GM12878 (cell line): Measurements from ENCODE around the gene KDM1B. TPM values are rescaled to one million over a fixed set of nuclear protein-coding genes. Genes with fewer than 3 reads are reported as not detected.

ENCODE experiments used
- ATAC-seq: fragments of 200-7000 bp; cut with Tn5 transposase; 3 replicates; pipeline ENCODE4 v1.9.1; 2020; ENCODE audit warnings: mild to moderate bottlenecking, moderate library complexity
- BruUV-seq: library from RNA; stranded (reverse); fragments of 400-500 nt; replicated peaks from 2 replicates; lab custom pipeline; 2021; lab: Mats Ljungman, UMichigan
- CTCF ChIA-PET: fragments of 300-600 bp; sonication (Branson Sonifier 250); formaldehyde crosslinking; extraction: SDS; loops from one replicate; lab custom pipeline; 2021; ENCODE audit warnings: inconsistent platforms; lab: Yijun Ruan, JAX
- POLR2A ChIA-PET: fragments of 350-600 bp; formaldehyde crosslinking; extraction: SDS; loops from one replicate; lab custom pipeline; 2021; ENCODE audit warnings: inconsistent platforms; lab: Charles Lee
- RAD21 ChIA-PET: fragments of 300-600 bp; sonication (Branson Sonifier 250); formaldehyde crosslinking; loops from one replicate; lab custom pipeline; 2023; ENCODE audit warnings: antibody characterized with exemption; ENCODE audit not compliant: unreplicated experiment; lab: Charles Lee
- SMC1A ChIA-PET: fragments of 300-600 bp; sonication (Branson Sonifier 250); formaldehyde crosslinking; loops from one replicate; lab custom pipeline; 2023; ENCODE audit not compliant: unreplicated experiment, uncharacterized antibody; lab: Charles Lee
- DNase-seq: peaks from one replicate; pipeline ENCODE4 v3.0.0-alpha.2; 2011; ENCODE audit warnings: low read depth, low spot score
- FAIRE-seq: peaks from 3 replicates; lab custom pipeline; 2011; peaks lifted over from hg19 to GRCh38; lab: Jason Lieb, UNC
- H2AFZ ChIP-seq: 2 replicates; pipeline ENCODE4 v1.6.0; 2011; ENCODE audit warnings: low read depth, low read length, control low read depth; ENCODE audit not compliant: control insufficient read depth
- H3K27ac ChIP-seq: 2 replicates; pipeline ENCODE4 v1.5.1; 2011; ENCODE audit warnings: control low read depth; ENCODE audit not compliant: control insufficient read depth, insufficient read depth
- H3K27me3 ChIP-seq, 2 experiments: replicated peaks in 1 of 2; 2 replicates each; pipeline versions ENCODE4 v1.6.0 to v1.6.1; 2011; ENCODE audit warnings: low read length in 1 of 2; ENCODE audit not compliant: control insufficient read depth in 2 of 2, insufficient read depth in 2 of 2
- H3K36me3 ChIP-seq, 2 experiments: 2 replicates each; pipeline ENCODE4 v1.5.1; 2011; ENCODE audit warnings: low read length in 1 of 2; ENCODE audit not compliant: control insufficient read depth in 2 of 2, insufficient read depth in 2 of 2
- H3K4me1 ChIP-seq: 2 replicates; pipeline ENCODE4 v1.6.1; 2011; ENCODE audit warnings: mild to moderate bottlenecking, low read length, moderate library complexity, mixed read lengths; ENCODE audit not compliant: control insufficient read depth, insufficient read depth
- H3K4me2 ChIP-seq: 2 replicates; pipeline ENCODE4 v1.6.0; 2011; ENCODE audit warnings: control low read depth; ENCODE audit not compliant: control insufficient read depth, insufficient read depth
- H3K4me3 ChIP-seq: fragments of 200-600 bp; sonication (generic); 2 replicates; pipeline ENCODE4 v1.5.1; 2016
- H3K79me2 ChIP-seq: 2 replicates; pipeline ENCODE4 v1.6.0; 2011; ENCODE audit warnings: low read length; ENCODE audit not compliant: control insufficient read depth, insufficient read depth
- H3K9ac ChIP-seq: 2 replicates; pipeline ENCODE4 v1.8.0; 2011; ENCODE audit warnings: low read length, control low read depth, mixed read lengths; ENCODE audit not compliant: control insufficient read depth, insufficient read depth
- H3K9me3 ChIP-seq: replicated peaks from 3 replicates; pipeline ENCODE4 v1.5.1; 2011; ENCODE audit warnings: mild to moderate bottlenecking, low read length; ENCODE audit not compliant: control insufficient read depth, insufficient read depth
- H4K20me1 ChIP-seq: 2 replicates; pipeline ENCODE4 v1.6.0; 2011; ENCODE audit not compliant: control insufficient read depth, insufficient read depth
- BACH1 ChIP-seq: fragments of 450-650 bp; IDR thresholded peaks from 2 replicates; pipeline ENCODE4 v1.6.1; 2017; ENCODE audit warnings: mild to moderate bottlenecking, borderline replicate concordance
- GABPA ChIP-seq: IDR thresholded peaks from 2 replicates; pipeline ENCODE4 v1.6.1; 2014; ENCODE audit warnings: antibody characterized with exemption, low read depth, mild to moderate bottlenecking, inconsistent platforms
- KAT2A ChIP-seq: conservative IDR thresholded peaks from 2 replicates; pipeline ENCODE4 v1.6.1; 2011; ENCODE audit warnings: low read depth, low read length; ENCODE audit not compliant: control insufficient read depth
- WGBS: methylation state at CpG from one replicate; pipeline ENCODE4 v1.1.6; 2016; ENCODE audit warnings: low lambda C conversion rate; ENCODE audit not compliant: insufficient replicate concordance, insufficient coverage; ENCODE audit errors: missing lambda C conversion rate; 5-methylcytosine and 5-hydroxymethylcytosine counted together
- in situ Hi-C: fragments of 300-500 bp; cut with MboI; formaldehyde crosslinking; loops from 9 replicates; pipeline ENCODE4 v1.14.3; 2018; ENCODE audit warnings: mixed read lengths
- intact Hi-C: fragments of 100-400 bp; cut with micrococcal nuclease; formaldehyde crosslinking; loops from one replicate; pipeline ENCODE4 v1.14.2; 2022; ENCODE audit not compliant: unreplicated experiment
- polyA plus RNA-seq, 11 experiments: library from polyadenylated mRNA; depleted of rRNA in 4 of 11; unstranded in 6 of 11; stranded (reverse) in 5 of 11; fragments of >200 nt; fragmentation: Nextera tagmentation in 4 of 11; fragmentation: Illumina TruSeq in 1 of 11; extraction: Ambion mirVana in 4 of 11; extraction: Trizol in 1 of 11; gene quantifications; 1 replicate in 1 of 11; 2 replicates in 10 of 11; pipeline versions ENCODE4 v1.2.1 to v1.2.3, GENCODE V29; 2011 to 2016; ENCODE audit warnings: inconsistent platforms in 2 of 11, missing spikeins in 2 of 11, low read depth in 1 of 11
- total RNA-seq, 4 experiments: library from RNA; depleted of rRNA in 3 of 4; stranded (reverse); fragments of >200 nt in 3 of 4; fragmentation: Illumina TruSeq in 1 of 4; extraction: Trizol in 1 of 4; gene quantifications; 2 replicates each; pipeline versions ENCODE4 v1.2.1 to v1.2.3, GENCODE V29; 2013 to 2021
- TF ChIP-seq, protein P1 (sequence below): IDR thresholded peaks from 2 replicates; pipeline ENCODE4 v1.6.1; 2012; ENCODE audit warnings: low read length, inconsistent platforms
- TF ChIP-seq, protein P2 (sequence below): fragments of 450-650 bp; IDR thresholded peaks from 2 replicates; pipeline ENCODE4 v1.6.1; 2017; ENCODE audit warnings: antibody characterized with exemption, mild to moderate bottlenecking, moderate library complexity
- TF ChIP-seq, protein P3 (sequence below): IDR thresholded peaks from 2 replicates; pipeline ENCODE4 v1.6.1; 2011; ENCODE audit warnings: mild to moderate bottlenecking, low read depth, low read length, moderate library complexity; ENCODE audit not compliant: insufficient replicate concordance

The KDM1B gene
- total and polyA plus RNA-seq, 10 of the 15 experiments (the other 5 are each of a cell fraction or from before 2014, with no cell fraction given): 1.7 to 22.5 (median 13.9) TPM

DNA sequence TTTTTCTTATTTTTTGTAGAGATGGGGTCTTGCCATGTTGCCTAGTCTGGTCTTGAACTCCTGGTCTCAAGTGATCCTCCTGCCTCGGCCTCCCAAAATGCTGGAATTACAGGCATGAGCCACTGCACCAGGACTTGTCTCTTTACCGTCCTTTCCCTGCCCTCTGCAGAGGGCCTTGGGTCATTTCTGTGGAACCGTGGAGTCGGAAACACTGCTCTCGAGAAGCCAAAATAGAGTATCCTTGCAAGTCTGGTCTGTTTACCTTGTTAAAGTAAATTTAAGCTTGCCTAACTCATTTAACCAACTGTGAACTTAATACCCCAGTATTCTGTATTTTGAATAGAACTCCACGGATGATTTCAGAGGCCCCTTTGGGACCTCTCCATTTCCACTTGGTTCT, 51.4 kb downstream of the KDM1B start (continued):
- no peak for TF ChIP-seq GABPA

DNA sequence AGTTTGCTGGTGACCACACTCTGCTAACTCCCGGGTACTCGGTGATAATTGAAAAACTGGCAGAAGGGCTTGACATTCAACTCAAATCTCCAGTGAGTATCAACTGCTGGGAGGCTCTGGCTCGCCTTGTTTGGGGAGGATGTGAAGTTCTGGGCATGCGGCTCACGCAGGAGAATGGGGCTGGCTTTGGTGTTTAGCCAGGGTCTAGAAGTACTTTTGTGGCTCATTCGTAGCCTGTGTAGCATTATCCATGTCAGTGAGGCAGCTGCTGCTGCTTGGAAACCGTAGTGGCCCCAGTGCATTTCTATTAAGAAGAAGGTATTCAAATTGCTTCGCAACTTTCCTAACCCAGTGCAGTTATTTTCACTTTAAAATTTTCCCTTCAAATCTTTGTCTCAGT, 52.2 kb downstream of the KDM1B start:
- ATAC-seq: no peak
- H3K4me3 ChIP-seq: no peak overlapping the region
- SMC1A ChIA-PET: no interaction called here
- H3K36me3 ChIP-seq: no peaks in the 10 kb centered on the region; a peak in 1 of 4 replicates
- no peak for DNase-seq
- POLR2A ChIA-PET: no interaction called here
- no peak overlapping the region for H3K9ac ChIP-seq
- in situ Hi-C loops: no loop called here
- 93% methylated on average over 8 of the region's 8 CpGs for WGBS
- CTCF ChIA-PET: no interaction called here
- RAD21 ChIA-PET: no interaction called here
- H3K27ac ChIP-seq: no peak overlapping the region
- TF ChIP-seq, protein P1, sequence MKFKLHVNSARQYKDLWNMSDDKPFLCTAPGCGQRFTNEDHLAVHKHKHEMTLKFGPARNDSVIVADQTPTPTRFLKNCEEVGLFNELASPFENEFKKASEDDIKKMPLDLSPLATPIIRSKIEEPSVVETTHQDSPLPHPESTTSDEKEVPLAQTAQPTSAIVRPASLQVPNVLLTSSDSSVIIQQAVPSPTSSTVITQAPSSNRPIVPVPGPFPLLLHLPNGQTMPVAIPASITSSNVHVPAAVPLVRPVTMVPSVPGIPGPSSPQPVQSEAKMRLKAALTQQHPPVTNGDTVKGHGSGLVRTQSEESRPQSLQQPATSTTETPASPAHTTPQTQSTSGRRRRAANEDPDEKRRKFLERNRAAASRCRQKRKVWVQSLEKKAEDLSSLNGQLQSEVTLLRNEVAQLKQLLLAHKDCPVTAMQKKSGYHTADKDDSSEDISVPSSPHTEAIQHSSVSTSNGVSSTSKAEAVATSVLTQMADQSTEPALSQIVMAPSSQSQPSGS: no peak
- H3K79me2 ChIP-seq: no peaks in the 10 kb centered on the region
- no peak for FAIRE-seq
- H3K27me3 ChIP-seq: no peaks in the 10 kb centered on the region
- H3K4me1 ChIP-seq: peaks cover 20% of the 10 kb centered on the region
- H3K9me3 ChIP-seq: no peaks in the 10 kb centered on the region
- intact Hi-C loops: no loop called here
- no TSS peak for BruUV-seq
- no peak overlapping the region for H2AFZ ChIP-seq
- no peaks in the 10 kb centered on the region; the same call in 1 of the 2 replicates for H4K20me1 ChIP-seq
- no peak overlapping the region for H3K4me2 ChIP-seq

DNA sequence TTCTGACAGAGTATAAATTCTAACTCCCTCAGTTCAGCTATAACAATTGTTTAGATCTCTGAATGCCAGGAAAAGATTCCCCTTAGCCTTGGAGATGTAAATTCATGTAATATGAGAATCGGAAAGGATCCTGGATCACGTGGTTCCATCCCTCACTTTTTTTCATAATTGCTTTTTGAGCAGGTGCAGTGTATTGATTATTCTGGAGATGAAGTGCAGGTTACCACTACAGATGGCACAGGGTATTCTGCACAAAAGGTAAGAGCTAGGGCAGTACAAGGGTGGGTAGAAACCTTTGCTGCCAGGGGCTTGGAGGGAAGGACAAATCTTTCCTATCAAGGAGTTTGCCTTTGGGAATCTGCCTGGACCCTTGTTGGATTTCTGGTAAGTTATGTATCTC, 52.7 kb downstream of the KDM1B start:
- BruUV-seq: no TSS peak
- intact Hi-C loops: no loop called here
- SMC1A ChIA-PET: no interaction called here
- Histone ChIP-seq H3K36me3 (no peaks in the 10 kb centered on the region), H4K20me1 (no peaks in the 10 kb centered on the region; the same call in 1 of the 2 replicates), H3K79me2 (no peaks in the 10 kb centered on the region), H3K4me2 (no peak overlapping the region), H3K9ac (no peak overlapping the region), H3K27me3 (no peaks in the 10 kb centered on the region), H3K9me3 (no peaks in the 10 kb centered on the region), H3K4me1 (peaks cover 22% of the 10 kb centered on the region), H2AFZ (no peak overlapping the region), H3K27ac (no peak overlapping the region), H3K4me3 (no peak overlapping the region)
- in situ Hi-C loops: no loop called here
- 74% methylated on average over 2 of the region's 2 CpGs for WGBS
- no peak for DNase-seq
- CTCF ChIA-PET: no interaction called here
- FAIRE-seq: no peak
- RAD21 ChIA-PET: no interaction called here
- POLR2A ChIA-PET: no interaction called here
- no peak for ATAC-seq
- TF ChIP-seq BACH1 (no peak), KAT2A (no peak)
- TF ChIP-seq, protein P2, sequence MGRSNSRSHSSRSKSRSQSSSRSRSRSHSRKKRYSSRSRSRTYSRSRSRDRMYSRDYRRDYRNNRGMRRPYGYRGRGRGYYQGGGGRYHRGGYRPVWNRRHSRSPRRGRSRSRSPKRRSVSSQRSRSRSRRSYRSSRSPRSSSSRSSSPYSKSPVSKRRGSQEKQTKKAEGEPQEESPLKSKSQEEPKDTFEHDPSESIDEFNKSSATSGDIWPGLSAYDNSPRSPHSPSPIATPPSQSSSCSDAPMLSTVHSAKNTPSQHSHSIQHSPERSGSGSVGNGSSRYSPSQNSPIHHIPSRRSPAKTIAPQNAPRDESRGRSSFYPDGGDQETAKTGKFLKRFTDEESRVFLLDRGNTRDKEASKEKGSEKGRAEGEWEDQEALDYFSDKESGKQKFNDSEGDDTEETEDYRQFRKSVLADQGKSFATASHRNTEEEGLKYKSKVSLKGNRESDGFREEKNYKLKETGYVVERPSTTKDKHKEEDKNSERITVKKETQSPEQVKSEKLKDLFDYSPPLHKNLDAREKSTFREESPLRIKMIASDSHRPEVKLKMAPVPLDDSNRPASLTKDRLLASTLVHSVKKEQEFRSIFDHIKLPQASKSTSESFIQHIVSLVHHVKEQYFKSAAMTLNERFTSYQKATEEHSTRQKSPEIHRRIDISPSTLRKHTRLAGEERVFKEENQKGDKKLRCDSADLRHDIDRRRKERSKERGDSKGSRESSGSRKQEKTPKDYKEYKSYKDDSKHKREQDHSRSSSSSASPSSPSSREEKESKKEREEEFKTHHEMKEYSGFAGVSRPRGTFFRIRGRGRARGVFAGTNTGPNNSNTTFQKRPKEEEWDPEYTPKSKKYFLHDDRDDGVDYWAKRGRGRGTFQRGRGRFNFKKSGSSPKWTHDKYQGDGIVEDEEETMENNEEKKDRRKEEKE: no peak
- TF ChIP-seq, protein P3, sequence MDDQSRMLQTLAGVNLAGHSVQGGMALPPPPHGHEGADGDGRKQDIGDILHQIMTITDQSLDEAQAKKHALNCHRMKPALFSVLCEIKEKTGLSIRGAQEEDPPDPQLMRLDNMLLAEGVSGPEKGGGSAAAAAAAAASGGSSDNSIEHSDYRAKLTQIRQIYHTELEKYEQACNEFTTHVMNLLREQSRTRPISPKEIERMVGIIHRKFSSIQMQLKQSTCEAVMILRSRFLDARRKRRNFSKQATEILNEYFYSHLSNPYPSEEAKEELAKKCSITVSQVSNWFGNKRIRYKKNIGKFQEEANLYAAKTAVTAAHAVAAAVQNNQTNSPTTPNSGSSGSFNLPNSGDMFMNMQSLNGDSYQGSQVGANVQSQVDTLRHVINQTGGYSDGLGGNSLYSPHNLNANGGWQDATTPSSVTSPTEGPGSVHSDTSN: no peak
